ENCODE data around the gene NOS3.
A peak's percentile ranks its signal among the peaks of the same experiment; 100 is the strongest.

NOS3 gene

DNA sequence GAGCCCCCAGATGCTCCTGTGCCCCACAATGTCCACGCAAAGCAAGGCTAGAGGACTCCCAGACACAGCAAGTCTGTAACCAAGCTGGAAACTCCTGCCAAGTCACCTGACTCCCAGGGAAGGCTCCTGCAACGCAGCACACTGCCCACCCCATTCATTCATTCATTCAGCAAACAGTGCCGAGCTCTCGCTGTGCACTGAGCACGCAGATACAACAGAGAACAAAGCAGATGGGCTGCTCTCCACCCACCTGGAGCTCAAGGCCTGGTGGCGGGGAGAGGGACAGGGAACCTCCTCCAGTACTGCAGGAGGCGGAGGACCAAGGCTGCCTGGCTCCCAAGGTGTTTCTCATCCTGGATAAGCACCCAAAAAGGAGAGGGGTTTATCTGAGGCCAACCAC, 21.3 kb upstream of the NOS3 start:
- ChIA-PET POLR2A (interaction anchor here (0.6 to 1.2 kb wide), 2 partner anchors 10 to 1346 kb away, joined by 3 read pairs; no protein-coding TSS in a partner anchor), CTCF (interaction anchor here (0.7 to 15.2 kb wide), 12 partner anchors 10 to 71 kb away, joined by 3 to 215 read pairs (median 3); no protein-coding TSS in a partner anchor)
- Histone ChIP-seq H3K4me3 (ENCODE audit: control insufficient read depth in 1 of 7, extremely low read depth in 1 of 7, insufficient read depth in 4 of 7, low read depth in 2 of 7, low read length in 6 of 7) (no peak overlapping the region), H3K27ac (ENCODE audit: insufficient read depth in 1 of 2, low read depth in 1 of 2, low read length in 2 of 2, poor library complexity in 1 of 2, severe bottlenecking in 2 of 2) (no peak overlapping the region), H3K36me3 (ENCODE audit: control insufficient read depth in 4 of 4, insufficient read depth in 4 of 4, low read length in 3 of 4) (no peaks in the 10 kb centered on the region), H3K4me1 (ENCODE audit: control extremely low read depth in 1 of 4, control insufficient read depth in 4 of 4, insufficient read depth in 4 of 4, low read length in 3 of 4) (peaks cover 0 to 17% (median 14%) of the 10 kb centered on the region in 4 experiments), H3K9me3 (ENCODE audit: control extremely low read depth in 1 of 5, control insufficient read depth in 4 of 5, insufficient read depth in 2 of 5, low read depth in 1 of 5, low read length in 4 of 5) (no peaks in the 10 kb centered on the region), H3K27me3 (replicated peaks in 2 of 5; ENCODE audit: control insufficient read depth in 4 of 5, insufficient read depth in 5 of 5, low read length in 4 of 5) (peaks cover 0 to 56% (median 28%) of the 10 kb centered on the region in 5 experiments)
- DNase-seq: no peak
- WGBS (ENCODE audit: insufficient coverage): 85% methylated on average over 7 of the region's 7 CpGs

DNA sequence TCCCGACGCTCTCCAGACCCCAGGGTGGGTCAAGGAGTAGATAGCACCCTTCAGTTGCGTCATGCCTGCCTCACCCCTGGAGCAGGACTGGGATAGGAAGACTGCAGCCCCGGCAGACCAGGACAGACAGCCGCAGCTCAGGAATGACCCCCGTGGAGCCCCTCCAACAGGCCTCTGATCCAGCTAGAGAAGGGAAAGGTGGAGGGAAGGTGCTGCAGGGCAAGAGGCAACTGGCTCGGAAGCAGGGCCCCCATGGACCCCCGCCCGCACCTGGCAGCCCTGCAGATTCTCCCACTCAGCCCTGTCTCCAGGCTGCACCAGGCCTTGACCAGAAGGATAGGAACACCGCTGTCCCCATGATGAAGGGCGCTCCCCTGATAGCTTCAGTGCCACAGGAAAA, 20.4 kb upstream of the NOS3 start:
- Histone ChIP-seq H3K4me3 (ENCODE audit: control insufficient read depth in 1 of 7, extremely low read depth in 1 of 7, insufficient read depth in 4 of 7, low read depth in 2 of 7, low read length in 6 of 7) (no peak overlapping the region), H3K27ac (ENCODE audit: insufficient read depth in 1 of 2, low read depth in 1 of 2, low read length in 2 of 2, poor library complexity in 1 of 2, severe bottlenecking in 2 of 2) (no peak overlapping the region), H3K4me1 (ENCODE audit: control extremely low read depth in 1 of 4, control insufficient read depth in 4 of 4, insufficient read depth in 4 of 4, low read length in 3 of 4) (peaks cover 0 to 18% (median 13%) of the 10 kb centered on the region in 4 experiments), H3K9me3 (ENCODE audit: control extremely low read depth in 1 of 5, control insufficient read depth in 4 of 5, insufficient read depth in 2 of 5, low read depth in 1 of 5, low read length in 4 of 5) (no peaks in the 10 kb centered on the region), H3K36me3 (ENCODE audit: control insufficient read depth in 4 of 4, insufficient read depth in 4 of 4, low read length in 3 of 4) (no peaks in the 10 kb centered on the region), H3K27me3 (replicated peaks in 2 of 5; ENCODE audit: control insufficient read depth in 4 of 5, insufficient read depth in 5 of 5, low read length in 4 of 5) (peaks cover 0 to 62% (median 31%) of the 10 kb centered on the region in 5 experiments)
- ChIA-PET POLR2A (no interaction called here), CTCF (interaction anchor here (1.3 to 15.2 kb wide), 6 partner anchors 8 to 72 kb away, joined by 3 to 215 read pairs (median 4); no protein-coding TSS in a partner anchor)
- no peak for DNase-seq
- WGBS (ENCODE audit: insufficient coverage): 89% methylated on average over 11 of the region's 11 CpGs

DNA sequence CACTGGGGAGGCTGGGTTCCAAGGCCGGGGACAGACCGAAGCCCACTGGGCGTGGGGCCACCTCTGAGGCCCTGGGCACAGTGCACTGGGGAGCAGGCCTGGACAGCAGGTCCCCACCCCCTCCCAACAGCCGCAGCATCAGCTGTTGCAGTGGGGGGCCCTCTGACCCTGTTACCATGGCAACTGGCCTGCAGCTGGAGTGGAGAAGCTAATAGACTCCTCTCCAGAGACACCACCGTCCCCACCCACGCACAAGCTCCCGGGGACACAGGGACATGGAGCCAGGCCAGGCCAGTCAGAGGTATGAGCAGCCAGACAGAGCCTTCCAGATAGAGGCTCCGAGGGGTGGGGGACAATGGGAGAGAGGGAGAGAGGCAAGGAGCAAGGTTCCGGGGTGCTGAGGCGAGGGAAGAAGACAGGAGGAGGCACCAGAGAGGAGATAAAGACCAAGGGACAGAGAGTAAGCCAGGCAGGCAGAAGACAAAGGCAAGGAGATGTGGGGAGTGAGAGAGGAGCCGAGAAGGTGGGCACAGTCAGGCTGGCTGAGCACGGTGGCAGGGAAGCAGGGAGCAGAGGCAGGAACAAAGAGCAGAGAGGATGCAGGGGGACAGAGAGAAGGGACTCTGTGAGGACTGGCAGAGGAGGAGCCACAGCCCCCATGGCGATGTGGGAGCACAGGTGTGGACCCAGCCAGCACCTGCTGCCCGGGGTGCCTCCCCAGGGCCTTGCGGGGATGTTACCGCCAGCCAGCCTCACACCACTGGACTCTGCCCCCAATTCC, 19.4 kb upstream of the NOS3 start:
- no peak overlapping the region for H3K4me3 ChIP-seq (ENCODE audit: control insufficient read depth in 1 of 7, extremely low read depth in 1 of 7, insufficient read depth in 4 of 7, low read depth in 2 of 7, low read length in 6 of 7)
- WGBS (ENCODE audit: insufficient coverage): 91% methylated on average over 15 of the region's 16 CpGs
- H3K9me3 ChIP-seq (ENCODE audit: control extremely low read depth in 1 of 5, control insufficient read depth in 4 of 5, insufficient read depth in 2 of 5, low read depth in 1 of 5, low read length in 4 of 5): no peaks in the 10 kb centered on the region
- H3K4me1 ChIP-seq (ENCODE audit: control extremely low read depth in 1 of 4, control insufficient read depth in 4 of 4, insufficient read depth in 4 of 4, low read length in 3 of 4): peaks cover 0 to 18% (median 13%) of the 10 kb centered on the region in 4 experiments
- no peak overlapping the region for H3K27ac ChIP-seq (ENCODE audit: insufficient read depth in 1 of 2, low read depth in 1 of 2, low read length in 2 of 2, poor library complexity in 1 of 2, severe bottlenecking in 2 of 2)
- H3K27me3 ChIP-seq (replicated peaks in 2 of 5; ENCODE audit: control insufficient read depth in 4 of 5, insufficient read depth in 5 of 5, low read length in 4 of 5): peaks cover 0 to 69% (median 40%) of the 10 kb centered on the region in 5 experiments
- H3K36me3 ChIP-seq (ENCODE audit: control insufficient read depth in 4 of 4, insufficient read depth in 4 of 4, low read length in 3 of 4): no peaks in the 10 kb centered on the region
- POLR2A ChIA-PET: no interaction called here
- CTCF ChIA-PET: interaction anchor here (1.3 to 15.2 kb wide), 4 partner anchors 9 to 47 kb away, joined by 3 to 215 read pairs (median 4); no protein-coding TSS in a partner anchor
- no peak for DNase-seq

DNA sequence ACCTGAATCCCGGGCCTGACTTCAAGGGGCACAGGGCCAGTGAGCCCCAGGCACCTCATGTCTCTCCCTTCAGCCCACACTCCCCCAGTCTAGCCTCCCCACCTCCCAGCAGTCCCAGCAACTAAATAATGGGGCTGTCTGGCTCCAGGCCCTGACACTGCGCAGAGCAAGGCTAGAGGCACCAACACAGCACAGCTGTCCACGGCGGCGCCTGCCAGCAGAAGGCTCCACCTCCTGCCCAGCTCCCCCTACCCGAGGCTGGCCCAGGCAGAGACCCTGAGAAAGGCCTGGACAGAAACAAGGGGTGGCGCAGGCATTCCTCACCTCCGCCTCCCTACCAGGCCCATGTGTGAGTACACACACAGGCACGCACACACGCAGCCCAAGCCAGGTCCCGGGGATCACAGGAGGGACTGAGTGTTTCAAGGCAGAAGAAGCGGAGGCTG, 18.8 kb upstream of the NOS3 start:
- DNase-seq: no peak
- Histone ChIP-seq H3K9me3 (ENCODE audit: control extremely low read depth in 1 of 5, control insufficient read depth in 4 of 5, insufficient read depth in 2 of 5, low read depth in 1 of 5, low read length in 4 of 5) (no peaks in the 10 kb centered on the region), H3K4me1 (ENCODE audit: control extremely low read depth in 1 of 4, control insufficient read depth in 4 of 4, insufficient read depth in 4 of 4, low read length in 3 of 4) (peaks cover 0 to 19% (median 14%) of the 10 kb centered on the region in 4 experiments), H3K36me3 (ENCODE audit: control insufficient read depth in 4 of 4, insufficient read depth in 4 of 4, low read length in 3 of 4) (no peaks in the 10 kb centered on the region), H3K27ac (ENCODE audit: insufficient read depth in 1 of 2, low read depth in 1 of 2, low read length in 2 of 2, poor library complexity in 1 of 2, severe bottlenecking in 2 of 2) (no peak overlapping the region), H3K27me3 (replicated peaks in 2 of 5; ENCODE audit: control insufficient read depth in 4 of 5, insufficient read depth in 5 of 5, low read length in 4 of 5) (peaks cover 0 to 75% (median 45%) of the 10 kb centered on the region in 5 experiments), H3K4me3 (ENCODE audit: control insufficient read depth in 1 of 7, extremely low read depth in 1 of 7, insufficient read depth in 4 of 7, low read depth in 2 of 7, low read length in 6 of 7) (no peak overlapping the region)
- ChIA-PET POLR2A (no interaction called here), CTCF (no interaction called here)
- whole genome bisulfite sequencing (ENCODE audit: insufficient coverage): 91% methylated on average over 11 of the region's 12 CpGs

GRCh38 chr7:150972741-150973140, 18.1 kb upstream of the NOS3 start:
- ChIA-PET POLR2A (no interaction called here), CTCF (interaction anchor here (1.1 to 2.0 kb wide), 5 partner anchors 10 to 38 kb away, joined by 3 to 6 read pairs (median 3); no protein-coding TSS in a partner anchor)
- H3K36me3 ChIP-seq (ENCODE audit: control insufficient read depth in 4 of 4, insufficient read depth in 4 of 4, low read length in 3 of 4): no peaks in the 10 kb centered on the region
- H3K27ac ChIP-seq (ENCODE audit: insufficient read depth in 1 of 2, low read depth in 1 of 2, low read length in 2 of 2, poor library complexity in 1 of 2, severe bottlenecking in 2 of 2): no peak overlapping the region
- no peaks in the 10 kb centered on the region for H3K9me3 ChIP-seq (ENCODE audit: control extremely low read depth in 1 of 5, control insufficient read depth in 4 of 5, insufficient read depth in 2 of 5, low read depth in 1 of 5, low read length in 4 of 5)
- peaks cover 0 to 25% (median 17%) of the 10 kb centered on the region in 4 experiments for H3K4me1 ChIP-seq (ENCODE audit: control extremely low read depth in 1 of 4, control insufficient read depth in 4 of 4, insufficient read depth in 4 of 4, low read length in 3 of 4)
- H3K4me3 ChIP-seq (ENCODE audit: control insufficient read depth in 1 of 7, extremely low read depth in 1 of 7, insufficient read depth in 4 of 7, low read depth in 2 of 7, low read length in 6 of 7): no peak overlapping the region
- WGBS (ENCODE audit: insufficient coverage): 91% methylated on average over 7 of the region's 8 CpGs
- DNase-seq: no peak
- H3K27me3 ChIP-seq (replicated peaks in 2 of 5; ENCODE audit: control insufficient read depth in 4 of 5, insufficient read depth in 5 of 5, low read length in 4 of 5): peaks cover 0 to 77% (median 45%) of the 10 kb centered on the region in 5 experiments

- Histone ChIP-seq H3K27me3 (replicated peaks in 2 of 5; ENCODE audit: control insufficient read depth in 4 of 5, insufficient read depth in 5 of 5, low read length in 4 of 5) (peaks cover 0 to 78% (median 46%) of the 10 kb centered on the region in 5 experiments), H3K36me3 (ENCODE audit: control insufficient read depth in 4 of 4, insufficient read depth in 4 of 4, low read length in 3 of 4) (no peaks in the 10 kb centered on the region), H3K4me1 (ENCODE audit: control extremely low read depth in 1 of 4, control insufficient read depth in 4 of 4, insufficient read depth in 4 of 4, low read length in 3 of 4) (peaks cover 0 to 33% (median 24%) of the 10 kb centered on the region in 4 experiments), H3K27ac (ENCODE audit: insufficient read depth in 1 of 2, low read depth in 1 of 2, low read length in 2 of 2, poor library complexity in 1 of 2, severe bottlenecking in 2 of 2) (no peak overlapping the region), H3K4me3 (ENCODE audit: control insufficient read depth in 1 of 7, extremely low read depth in 1 of 7, insufficient read depth in 4 of 7, low read depth in 2 of 7, low read length in 6 of 7) (peak overlapping the region in 2 of 7 experiments; percentile 48 to 65), H3K9me3 (ENCODE audit: control extremely low read depth in 1 of 5, control insufficient read depth in 4 of 5, insufficient read depth in 2 of 5, low read depth in 1 of 5, low read length in 4 of 5) (no peaks in the 10 kb centered on the region)
- no peak for DNase-seq
- ChIA-PET POLR2A (no interaction called here), CTCF (interaction anchor here (1.0 to 4.0 kb wide), 11 partner anchors 9 to 72 kb away, joined by 3 to 27 read pairs (median 4); no protein-coding TSS in a partner anchor)
- 42% methylated on average over 16 of the region's 27 CpGs for WGBS (ENCODE audit: insufficient coverage)
Measured at GRCh38 chr7:150973571-150974451, 17.0 kb upstream of the NOS3 start.
